GM19099 (cell line): ENCODE results near the gene SFXN5.

ENCODE experiments used
- POLR2A ChIP-seq: IDR thresholded peaks from 3 replicates; pipeline ENCODE4 v1.6.1; 2011; ENCODE audit warnings: low read depth; ENCODE audit not compliant: insufficient read length; ENCODE audit errors: extremely low read depth

The SFXN5 gene

DNA sequence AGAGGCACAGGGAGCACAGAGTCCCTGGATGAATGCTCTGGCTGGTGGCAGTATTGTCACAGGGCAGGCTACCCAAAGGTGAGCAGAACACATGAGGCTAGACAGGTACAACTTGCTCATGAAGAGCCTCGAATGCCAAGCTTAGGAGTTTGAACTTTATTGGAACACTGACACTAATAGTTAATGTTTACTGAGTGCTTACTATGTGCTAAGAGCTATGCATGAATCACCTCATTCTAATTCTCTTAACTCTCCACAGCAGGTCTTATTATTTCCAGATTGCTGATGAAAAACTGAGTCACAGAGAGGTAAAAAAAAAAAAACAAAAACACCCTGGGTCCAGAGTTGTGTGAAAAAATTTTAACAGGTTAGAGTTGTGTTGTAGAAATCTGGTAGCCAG lies 160.3 kb downstream of the SFXN5 start:
- no peak for TF ChIP-seq POLR2A

- TF ChIP-seq POLR2A = no peak
Measured at GRCh38 chr2:72908741-72909140, 162.8 kb downstream of the SFXN5 start.

DNA sequence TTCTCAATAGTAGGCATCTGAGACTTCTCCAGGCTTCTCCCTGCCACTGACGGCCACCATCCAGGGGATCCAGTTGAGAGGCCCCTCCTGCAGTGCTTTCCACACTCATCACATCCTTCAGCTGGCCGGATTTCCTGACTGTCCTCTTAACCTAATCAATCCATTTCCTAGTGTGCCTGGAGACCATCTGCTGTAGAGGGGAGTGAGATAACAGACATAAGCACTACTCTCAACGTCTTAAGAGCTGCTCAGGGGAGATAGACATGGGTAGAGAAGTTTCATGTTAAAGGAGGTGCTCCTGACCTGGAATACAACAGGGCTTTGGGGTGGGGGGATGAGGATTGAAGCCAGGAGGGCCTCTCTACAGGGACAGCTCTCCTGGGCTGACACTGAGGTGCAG lies 170.1 kb downstream of the SFXN5 start:
- TF ChIP-seq POLR2A = no peak

- no peak for TF ChIP-seq POLR2A
Measured at GRCh38 chr2:72900191-72900825, 171.2 kb downstream of the SFXN5 start.

DNA sequence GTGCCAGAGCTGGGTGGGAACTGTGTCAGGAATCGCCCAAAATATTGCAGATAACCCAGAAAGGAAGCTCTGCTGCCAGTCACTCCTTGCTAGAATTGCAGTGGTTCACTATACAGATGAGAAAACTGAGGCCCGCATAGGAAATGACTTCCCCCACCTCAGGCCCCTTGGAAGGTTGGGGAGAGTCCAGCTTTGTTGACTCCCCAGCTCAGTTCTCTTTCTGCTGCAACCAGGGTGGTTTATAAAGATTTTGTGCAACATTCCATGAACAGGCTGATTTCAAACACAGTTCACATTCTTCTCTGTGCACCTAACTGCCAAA lies 173.0 kb downstream of the SFXN5 start:
- TF ChIP-seq POLR2A = no peak

DNA sequence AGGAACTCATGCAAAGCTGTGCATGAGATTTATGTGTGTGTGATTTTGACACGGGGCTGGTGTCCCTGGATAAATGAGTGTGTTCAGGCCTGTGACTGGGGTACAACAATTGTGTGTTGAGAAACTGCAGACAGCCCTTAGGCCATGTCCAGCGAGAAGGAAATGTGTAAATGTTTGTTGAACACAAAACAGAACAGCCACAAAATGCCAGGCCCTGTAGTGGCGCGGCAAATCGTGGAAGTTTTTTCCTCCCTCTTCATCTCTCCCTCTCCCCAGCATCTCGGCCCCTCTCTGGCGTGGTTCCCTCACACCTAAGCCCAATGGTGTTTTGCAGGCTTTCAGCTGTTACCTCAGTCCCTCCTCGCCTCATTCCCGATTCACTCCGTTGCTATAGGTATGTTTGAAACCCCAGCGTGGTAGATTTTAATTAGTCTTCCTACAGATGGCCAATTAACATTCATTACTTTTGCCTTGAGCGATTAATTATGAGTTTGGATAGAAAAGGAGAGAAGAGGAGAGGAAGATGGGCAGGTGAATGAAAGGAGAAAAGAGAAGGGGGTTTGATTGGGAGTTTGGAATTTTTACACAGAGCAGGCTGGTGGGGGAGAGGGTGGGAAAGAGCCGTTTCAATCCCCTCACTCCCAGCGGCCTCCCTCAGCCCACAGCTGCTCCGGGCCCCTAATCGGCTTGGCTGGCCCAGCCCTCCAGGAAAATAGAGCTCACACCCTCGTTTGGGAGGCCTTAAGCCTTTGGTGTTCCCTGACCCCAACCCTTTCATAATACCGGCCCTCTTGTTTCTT lies 173.5 kb downstream of the SFXN5 start:
- no peak for TF ChIP-seq POLR2A

- TF ChIP-seq POLR2A = no peak
Measured at GRCh38 chr2:72896446-72896845, 175.1 kb downstream of the SFXN5 start.

- no peak for TF ChIP-seq POLR2A
Measured at GRCh38 chr2:72895759-72896281, 175.7 kb downstream of the SFXN5 start.

DNA sequence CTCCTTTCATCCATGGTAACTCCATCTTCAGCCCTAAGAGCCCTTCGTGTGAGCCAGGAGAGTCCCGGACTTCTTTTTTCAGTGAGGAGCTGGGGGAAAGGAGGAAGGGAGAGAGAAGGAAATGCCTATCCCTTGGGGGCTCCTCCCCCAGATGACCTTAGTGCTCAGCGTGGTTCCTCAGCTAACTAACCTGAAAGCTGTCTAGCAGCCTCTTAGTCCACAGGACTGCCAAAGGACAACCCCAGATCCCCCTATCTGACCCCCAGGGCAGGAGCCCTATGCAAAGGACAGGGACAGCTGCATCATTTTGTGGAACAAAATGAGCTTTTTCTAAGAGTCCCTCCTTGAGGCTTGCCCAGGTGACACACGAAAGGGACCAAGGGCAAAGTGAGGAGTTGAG lies 176.4 kb downstream of the SFXN5 start:
- TF ChIP-seq POLR2A = no peak

GRCh38 chr2:72894514-72894913 lies 177.0 kb downstream of the SFXN5 start:
- TF ChIP-seq POLR2A = no peak

DNA sequence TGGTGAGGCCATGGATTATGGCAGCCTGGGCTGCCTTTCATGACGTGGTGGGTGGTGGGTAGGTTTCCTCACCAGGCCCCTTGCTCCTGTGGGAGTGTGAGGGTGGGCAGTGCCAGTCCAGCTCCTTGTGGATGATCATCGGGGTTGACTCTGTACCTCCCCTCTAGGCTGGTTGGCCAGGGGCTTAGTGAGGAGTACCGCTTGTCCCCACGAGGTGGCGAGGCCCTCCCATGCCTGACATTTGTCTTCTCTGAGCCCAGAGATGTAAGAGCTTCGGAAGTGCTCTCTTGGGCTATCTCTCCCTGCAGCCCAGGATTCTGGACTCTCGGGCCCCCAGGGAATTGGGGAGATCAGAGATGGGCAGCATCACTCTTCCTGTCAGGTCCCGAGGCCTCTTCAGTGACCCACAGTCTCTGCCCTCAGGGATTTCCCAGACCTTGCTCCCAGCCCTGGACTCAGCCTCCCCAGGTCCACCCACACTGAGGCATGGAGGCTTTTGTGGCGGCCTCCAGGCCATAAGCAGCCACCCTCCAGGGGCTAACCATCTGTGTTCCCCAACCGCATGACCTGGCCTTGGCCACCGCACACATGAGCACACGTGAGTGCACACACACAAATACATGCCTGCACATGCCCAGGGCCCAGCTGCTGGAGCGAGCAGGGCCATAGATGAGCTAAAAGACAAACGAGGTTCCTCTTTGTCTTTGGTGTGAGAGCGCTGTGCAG lies 177.8 kb downstream of the SFXN5 start:
- TF ChIP-seq POLR2A = no peak

GRCh38 chr2:72892506-72893173 lies 178.9 kb downstream of the SFXN5 start:
- TF ChIP-seq POLR2A = no peak
